HL-60 (cell line): Measurements from ENCODE around the gene BDNF.

Experiments used
- DNase-seq, 2 experiments: peaks; one replicate each; pipeline ENCODE4 v3.0.0-alpha.2; 2010 to 2020; ENCODE audit warnings: low read depth in 1 of 2, low spot score in 1 of 2
- H3K27ac ChIP-seq: fragments of 250-450 bp; sonication (Bioruptor Pico); replicated peaks from 2 replicates; pipeline ENCODE4 v1.5.1; 2020; ENCODE audit warnings: mild to moderate bottlenecking, moderate library complexity
- H3K27me3 ChIP-seq: fragments of 250-450 bp; sonication (Bioruptor Pico); 2 replicates; pipeline ENCODE4 v1.5.1; 2021; ENCODE audit warnings: mild to moderate bottlenecking, moderate library complexity; ENCODE audit not compliant: insufficient read depth, poor library complexity, severe bottlenecking
- H3K4me3 ChIP-seq: replicated peaks from 2 replicates; pipeline ENCODE4 v1.5.1; 2011; ENCODE audit warnings: mild to moderate bottlenecking, control low read depth, low read length; ENCODE audit not compliant: insufficient read depth
- GABPA ChIP-seq: IDR thresholded peaks from 2 replicates; pipeline ENCODE4 v1.6.1; 2012; ENCODE audit warnings: low read depth
- POLR2AphosphoS5 ChIP-seq: IDR thresholded peaks from 2 replicates; pipeline ENCODE4 v1.6.1; 2012; ENCODE audit warnings: low read depth
- SPI1 ChIP-seq: IDR thresholded peaks from 2 replicates; pipeline ENCODE4 v1.6.1; 2012; ENCODE audit warnings: low read depth, mild to moderate bottlenecking, borderline replicate concordance
- TF ChIP-seq, protein P1 (sequence below): IDR thresholded peaks from 2 replicates; pipeline ENCODE4 v1.6.1; 2012; ENCODE audit warnings: low read depth; ENCODE audit not compliant: insufficient replicate concordance
- TF ChIP-seq, protein P2 (sequence below): IDR thresholded peaks from one replicate; pipeline ENCODE4 v1.5.1; 2011; ENCODE audit warnings: low read length, control low read depth, inconsistent platforms; ENCODE audit not compliant: insufficient read depth

Gene BDNF

DNA sequence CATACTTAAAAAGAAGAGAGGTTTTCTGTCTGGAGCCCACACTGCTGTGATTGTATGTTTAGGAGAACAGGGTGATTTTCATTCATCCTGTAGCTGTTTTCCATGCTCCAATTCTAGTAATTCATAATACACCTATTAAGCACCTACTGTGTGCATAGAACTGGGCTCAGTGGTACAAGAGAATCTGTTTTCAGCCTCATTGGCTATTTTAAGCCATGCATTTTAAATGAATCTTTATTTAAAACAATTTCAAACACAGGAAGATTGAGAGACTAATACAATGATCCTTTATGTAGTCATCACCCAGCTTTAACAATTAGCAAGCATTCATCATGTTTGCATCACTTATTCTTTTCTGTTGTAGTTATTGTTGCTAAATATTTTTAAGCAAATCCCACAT lies 86.2 kb downstream of the BDNF start:
- Histone ChIP-seq H3K4me3 (no peak overlapping the region), H3K27me3 (peaks cover 2% of the 10 kb centered on the region), H3K27ac (no peak overlapping the region)
- TF ChIP-seq SPI1: no peak
- no peak for TF ChIP-seq POLR2AphosphoS5
- TF ChIP-seq, protein P1, sequence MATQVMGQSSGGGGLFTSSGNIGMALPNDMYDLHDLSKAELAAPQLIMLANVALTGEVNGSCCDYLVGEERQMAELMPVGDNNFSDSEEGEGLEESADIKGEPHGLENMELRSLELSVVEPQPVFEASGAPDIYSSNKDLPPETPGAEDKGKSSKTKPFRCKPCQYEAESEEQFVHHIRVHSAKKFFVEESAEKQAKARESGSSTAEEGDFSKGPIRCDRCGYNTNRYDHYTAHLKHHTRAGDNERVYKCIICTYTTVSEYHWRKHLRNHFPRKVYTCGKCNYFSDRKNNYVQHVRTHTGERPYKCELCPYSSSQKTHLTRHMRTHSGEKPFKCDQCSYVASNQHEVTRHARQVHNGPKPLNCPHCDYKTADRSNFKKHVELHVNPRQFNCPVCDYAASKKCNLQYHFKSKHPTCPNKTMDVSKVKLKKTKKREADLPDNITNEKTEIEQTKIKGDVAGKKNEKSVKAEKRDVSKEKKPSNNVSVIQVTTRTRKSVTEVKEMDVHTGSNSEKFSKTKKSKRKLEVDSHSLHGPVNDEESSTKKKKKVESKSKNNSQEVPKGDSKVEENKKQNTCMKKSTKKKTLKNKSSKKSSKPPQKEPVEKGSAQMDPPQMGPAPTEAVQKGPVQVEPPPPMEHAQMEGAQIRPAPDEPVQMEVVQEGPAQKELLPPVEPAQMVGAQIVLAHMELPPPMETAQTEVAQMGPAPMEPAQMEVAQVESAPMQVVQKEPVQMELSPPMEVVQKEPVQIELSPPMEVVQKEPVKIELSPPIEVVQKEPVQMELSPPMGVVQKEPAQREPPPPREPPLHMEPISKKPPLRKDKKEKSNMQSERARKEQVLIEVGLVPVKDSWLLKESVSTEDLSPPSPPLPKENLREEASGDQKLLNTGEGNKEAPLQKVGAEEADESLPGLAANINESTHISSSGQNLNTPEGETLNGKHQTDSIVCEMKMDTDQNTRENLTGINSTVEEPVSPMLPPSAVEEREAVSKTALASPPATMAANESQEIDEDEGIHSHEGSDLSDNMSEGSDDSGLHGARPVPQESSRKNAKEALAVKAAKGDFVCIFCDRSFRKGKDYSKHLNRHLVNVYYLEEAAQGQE: no peak
- TF ChIP-seq, protein P2, sequence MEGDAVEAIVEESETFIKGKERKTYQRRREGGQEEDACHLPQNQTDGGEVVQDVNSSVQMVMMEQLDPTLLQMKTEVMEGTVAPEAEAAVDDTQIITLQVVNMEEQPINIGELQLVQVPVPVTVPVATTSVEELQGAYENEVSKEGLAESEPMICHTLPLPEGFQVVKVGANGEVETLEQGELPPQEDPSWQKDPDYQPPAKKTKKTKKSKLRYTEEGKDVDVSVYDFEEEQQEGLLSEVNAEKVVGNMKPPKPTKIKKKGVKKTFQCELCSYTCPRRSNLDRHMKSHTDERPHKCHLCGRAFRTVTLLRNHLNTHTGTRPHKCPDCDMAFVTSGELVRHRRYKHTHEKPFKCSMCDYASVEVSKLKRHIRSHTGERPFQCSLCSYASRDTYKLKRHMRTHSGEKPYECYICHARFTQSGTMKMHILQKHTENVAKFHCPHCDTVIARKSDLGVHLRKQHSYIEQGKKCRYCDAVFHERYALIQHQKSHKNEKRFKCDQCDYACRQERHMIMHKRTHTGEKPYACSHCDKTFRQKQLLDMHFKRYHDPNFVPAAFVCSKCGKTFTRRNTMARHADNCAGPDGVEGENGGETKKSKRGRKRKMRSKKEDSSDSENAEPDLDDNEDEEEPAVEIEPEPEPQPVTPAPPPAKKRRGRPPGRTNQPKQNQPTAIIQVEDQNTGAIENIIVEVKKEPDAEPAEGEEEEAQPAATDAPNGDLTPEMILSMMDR: no peak
- TF ChIP-seq GABPA: no peak
- DNase-seq: no peak

DNA sequence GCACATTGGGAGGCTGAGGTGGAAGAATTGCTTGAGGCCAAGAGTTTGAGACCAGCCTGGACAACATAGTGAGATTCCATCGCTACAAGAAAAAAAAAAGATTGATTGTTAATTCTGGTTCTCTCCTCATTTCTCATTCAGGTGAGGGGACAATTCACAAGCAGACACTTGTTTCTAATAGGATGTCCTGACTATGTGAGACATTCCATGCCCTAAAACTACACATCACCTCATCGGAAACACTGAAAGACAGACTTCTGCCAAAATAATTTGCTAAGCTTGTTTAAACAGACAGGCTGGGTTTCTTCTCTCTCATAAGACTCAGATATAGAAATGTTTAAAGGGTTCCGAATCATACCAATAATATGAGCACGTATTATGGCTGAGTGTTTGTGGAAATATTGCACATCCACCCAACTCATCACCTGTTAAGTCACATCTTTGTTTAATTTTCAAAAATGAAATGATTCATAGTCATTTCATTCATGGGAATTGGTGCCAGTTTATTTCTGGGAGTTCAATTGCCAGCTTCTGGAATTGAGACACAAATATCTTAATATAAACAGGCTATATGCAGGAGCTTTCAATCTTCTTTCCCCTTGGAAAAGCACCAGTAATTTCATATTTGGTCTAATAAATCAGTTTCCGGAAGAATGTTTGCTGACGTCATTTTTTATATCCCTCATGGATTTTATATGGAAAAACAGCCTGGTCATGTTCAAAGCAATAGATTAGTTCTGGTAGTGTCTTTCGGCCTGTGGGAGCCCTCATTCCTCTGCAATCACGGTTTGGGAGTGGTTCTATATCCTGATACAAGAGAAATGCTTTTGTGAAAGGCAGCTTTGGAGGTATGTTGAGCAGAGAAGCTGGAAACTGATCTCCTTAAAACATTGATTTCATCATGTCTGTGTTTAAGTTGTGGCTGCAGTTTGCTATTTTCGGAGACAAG lies 87.0 kb downstream of the BDNF start:
- TF ChIP-seq POLR2AphosphoS5: no peak
- DNase-seq: no peak
- Histone ChIP-seq H3K4me3 (no peak overlapping the region), H3K27ac (no peak overlapping the region), H3K27me3 (peaks cover 4% of the 10 kb centered on the region)

DNA sequence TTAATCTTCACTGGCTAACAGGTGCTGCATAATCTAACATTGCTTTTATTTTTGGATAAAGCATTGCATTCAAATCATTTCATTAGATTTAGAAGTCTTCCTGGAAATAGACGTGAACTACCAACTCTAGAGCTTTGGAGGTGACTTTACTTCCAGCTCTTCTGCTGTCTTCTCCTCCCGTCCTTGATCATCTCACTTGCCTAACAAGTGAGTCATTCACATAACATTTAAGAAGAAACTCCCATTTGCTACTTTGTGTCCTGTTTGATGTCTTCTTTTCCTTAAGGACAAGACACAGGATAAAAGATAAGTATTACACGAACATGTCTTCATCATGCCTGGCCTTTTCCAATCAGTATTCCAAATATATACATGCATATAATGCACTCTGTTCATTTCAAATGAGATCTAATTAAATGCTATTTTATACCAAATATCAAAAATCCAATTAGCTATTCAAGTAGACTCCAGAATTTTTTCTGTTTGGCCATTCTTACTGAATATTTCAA lies 88.3 kb downstream of the BDNF start:
- Histone ChIP-seq H3K4me3 (no peak overlapping the region), H3K27ac (no peak overlapping the region), H3K27me3 (peaks cover 4% of the 10 kb centered on the region)
- TF ChIP-seq POLR2AphosphoS5 (no peak), SPI1 (no peak), GABPA (no peak)
- TF ChIP-seq, protein P1: no peak
- TF ChIP-seq, protein P2: no peak
- DNase-seq: no peak

DNA sequence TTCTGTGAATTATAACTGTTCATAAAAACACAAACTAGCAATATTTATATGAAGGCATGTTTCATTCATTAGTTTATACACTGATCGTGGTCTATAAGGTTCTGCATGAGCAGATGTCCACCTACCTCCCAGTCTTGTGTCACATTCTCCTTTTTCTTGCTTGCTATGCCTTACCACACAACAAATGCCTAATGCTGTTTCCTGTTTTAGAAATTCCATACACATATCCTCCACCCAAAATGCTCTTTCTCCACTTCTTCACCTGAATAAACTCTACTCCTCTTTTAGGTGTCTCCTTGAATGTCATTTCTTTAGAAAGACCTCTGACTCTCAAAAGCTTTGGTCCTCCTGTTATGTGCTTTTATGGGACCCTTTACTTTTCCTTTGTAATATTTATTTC lies 88.9 kb downstream of the BDNF start:
- TF ChIP-seq SPI1 (no peak), GABPA (no peak), POLR2AphosphoS5 (no peak)
- TF ChIP-seq, protein P2: no peak
- TF ChIP-seq, protein P1: no peak
- Histone ChIP-seq H3K27me3 (peaks cover 4% of the 10 kb centered on the region), H3K27ac (no peak overlapping the region), H3K4me3 (no peak overlapping the region)
- no peak for DNase-seq
